ENCODE results near the gene ATAD3B. TPM values are rescaled to one million over a fixed set of nuclear protein-coding genes. Genes with fewer than 3 reads are reported as not detected.

The ATAD3B gene
- total RNA-seq, 1 donor from 2014 or later, result 63.0 TPM

Other genes starting within 250 kb of the ATAD3B start
- 175 and 180 TPM in 2 replicates for gene SDF4, start 239.8 kb upstream of the ATAD3B start, total RNA-seq
- gene B3GALT6, start 239.5 kb upstream of the ATAD3B start, total RNA-seq, result 22.4 and 27.5 TPM in 2 replicates
- 3.9 and 4.7 TPM in 2 replicates for gene C1QTNF12, start 225.0 kb upstream of the ATAD3B start, total RNA-seq
- 58.7 and 67.4 TPM in 2 replicates for gene UBE2J2, start 197.9 kb upstream of the ATAD3B start, total RNA-seq
- gene SCNN1D, start 191.3 kb upstream of the ATAD3B start, total RNA-seq, result 4.4 and 5.0 TPM in 2 replicates
- gene ACAP3, start 163.8 kb upstream of the ATAD3B start, total RNA-seq, result 60.2 and 64.0 TPM in 2 replicates
- 28.0 and 29.4 TPM in 2 replicates for gene PUSL1, start 163.2 kb upstream of the ATAD3B start, total RNA-seq
- gene INTS11, start 147.1 kb upstream of the ATAD3B start, total RNA-seq, result 75.9 and 84.8 TPM in 2 replicates
- gene CPTP, start 147.0 kb upstream of the ATAD3B start, total RNA-seq, result 25.6 and 28.5 TPM in 2 replicates
- gene TAS1R3, start 140.5 kb upstream of the ATAD3B start, total RNA-seq, result 0.41 and 0.50 TPM in 2 replicates
- gene DVL1, start 122.3 kb upstream of the ATAD3B start, total RNA-seq, result 54.0 and 55.0 TPM in 2 replicates
- gene MXRA8, start 113.2 kb upstream of the ATAD3B start, total RNA-seq, result 112 and 139 TPM in 2 replicates
- gene AURKAIP1, start 96.6 kb upstream of the ATAD3B start, total RNA-seq, result 135 and 139 TPM in 2 replicates
- gene CCNL2, start 72.4 kb upstream of the ATAD3B start, total RNA-seq, result 194 and 197 TPM in 2 replicates
- 87.3 and 88.5 TPM in 2 replicates for gene MRPL20, start 64.5 kb upstream of the ATAD3B start, total RNA-seq
- gene ANKRD65, start 50.5 kb upstream of the ATAD3B start, total RNA-seq, result 0.64 TPM in 1 of 2 replicates, not detected in the other
- 60.4 and 81.2 TPM in 2 replicates for gene VWA1, start 36.1 kb upstream of the ATAD3B start, total RNA-seq
- gene ATAD3C, start 22.1 kb upstream of the ATAD3B start, total RNA-seq, result 1.8 and 2.5 TPM in 2 replicates
- 51.1 and 54.9 TPM in 2 replicates for gene ATAD3A, start 40.4 kb downstream of the ATAD3B start, total RNA-seq
- 7.0 and 9.0 TPM in 2 replicates for gene TMEM240, start 68.9 kb downstream of the ATAD3B start, total RNA-seq
- 143 and 145 TPM in 2 replicates for gene SSU72, start 103.1 kb downstream of the ATAD3B start, total RNA-seq
- gene FNDC10, start 128.4 kb downstream of the ATAD3B start, total RNA-seq, result 7.4 and 8.7 TPM in 2 replicates
- gene MIB2, start 143.7 kb downstream of the ATAD3B start, total RNA-seq, result 73.6 and 80.1 TPM in 2 replicates
- 40.1 and 40.7 TPM in 2 replicates for gene MMP23B, start 160.4 kb downstream of the ATAD3B start, total RNA-seq
- gene CDK11B, start 187.2 kb downstream of the ATAD3B start, total RNA-seq, result 21.1 and 23.4 TPM in 2 replicates
- 45.1 and 47.7 TPM in 2 replicates for gene SLC35E2B, start 221.0 kb downstream of the ATAD3B start, total RNA-seq